Measurements from ENCODE around the gene TTC27. TPM values are rescaled to one million over a fixed set of nuclear protein-coding genes. Genes with fewer than 3 reads are reported as not detected.

TTC27 gene
- polyA plus RNA-seq, 1 donor (not counting 4 experiments of a cell fraction or from before 2014, with no cell fraction given): 28.7 TPM

GRCh38 chr2:32810909-32811495 is 183.2 kb downstream of the TTC27 start:
- H3K27me3 ChIP-seq (ENCODE audit: control insufficient read depth, extremely low read depth, insufficient read depth, low read length): no peaks in the 10 kb centered on the region
- no peak overlapping the region for H3K4me2 ChIP-seq (ENCODE audit: control insufficient read depth, extremely low read depth, insufficient read depth, low read depth, low read length)
- dilution Hi-C loops (cut with MboI; ENCODE audit: extremely low pct_ligation_motif_present, low sequenced_read_pairs): no loop called here
- H3K9me1 ChIP-seq (ENCODE audit: control insufficient read depth, extremely low read depth, insufficient read depth, low read length): no peaks in the 10 kb centered on the region
- H3K79me2 ChIP-seq (ENCODE audit: control insufficient read depth, insufficient read depth, low read length): no peaks in the 10 kb centered on the region
- H4K20me1 ChIP-seq (ENCODE audit: control insufficient read depth, extremely low read depth, insufficient read depth, low read length): no peaks in the 10 kb centered on the region
- DNase-seq (ENCODE audit: low read depth, low spot score) (no peak), FAIRE-seq (no peak)
- TF ChIP-seq EZH2 (IDR thresholded peaks at IDR 0.05; ENCODE audit: low read length): no peak
- no peak for TF ChIP-seq CTCF (optimal IDR thresholded peaks at IDR 0.05 in 1 of 3, IDR thresholded peaks at IDR 0.05 in 1 of 3, conservative IDR thresholded peaks at IDR 0.05 in 1 of 3; ENCODE audit: extremely low read depth in 1 of 3, insufficient read depth in 2 of 3, low read length in 3 of 3)
- no peaks in the 10 kb centered on the region for H3K9me3 ChIP-seq (ENCODE audit: control insufficient read depth, low read depth, low read length)
- peaks cover 6% of the 10 kb centered on the region for H3K4me1 ChIP-seq (ENCODE audit: control insufficient read depth, extremely low read depth, insufficient read depth, low read length)
- H2AFZ ChIP-seq (ENCODE audit: control insufficient read depth, low read length): no peak overlapping the region
- no peak overlapping the region for H3K4me3 ChIP-seq (ENCODE audit: control insufficient read depth in 2 of 3, extremely low read depth in 1 of 3, insufficient read depth in 2 of 3, low read depth in 1 of 3, low read length in 3 of 3)
- no peak overlapping the region for H3K9ac ChIP-seq (ENCODE audit: control insufficient read depth, extremely low read depth, insufficient read depth, low read length)
- H3K36me3 ChIP-seq (ENCODE audit: control insufficient read depth in 2 of 2, extremely low read depth in 1 of 2, insufficient read depth in 2 of 2, low read length in 2 of 2): no peaks in the 10 kb centered on the region
- H3K27ac ChIP-seq (ENCODE audit: control insufficient read depth, insufficient read depth, low read length): no peak overlapping the region

- Histone ChIP-seq H4K20me1 (ENCODE audit: control insufficient read depth, extremely low read depth, insufficient read depth, low read length) (no peaks in the 10 kb centered on the region), H3K79me2 (ENCODE audit: control insufficient read depth, insufficient read depth, low read length) (no peaks in the 10 kb centered on the region), H2AFZ (ENCODE audit: control insufficient read depth, low read length) (no peak overlapping the region), H3K9me1 (ENCODE audit: control insufficient read depth, extremely low read depth, insufficient read depth, low read length) (no peaks in the 10 kb centered on the region), H3K27me3 (ENCODE audit: control insufficient read depth, extremely low read depth, insufficient read depth, low read length) (no peaks in the 10 kb centered on the region), H3K9ac (ENCODE audit: control insufficient read depth, extremely low read depth, insufficient read depth, low read length) (no peak overlapping the region), H3K27ac (ENCODE audit: control insufficient read depth, insufficient read depth, low read length) (no peak overlapping the region), H3K4me2 (ENCODE audit: control insufficient read depth, extremely low read depth, insufficient read depth, low read depth, low read length) (no peak overlapping the region), H3K4me1 (ENCODE audit: control insufficient read depth, extremely low read depth, insufficient read depth, low read length) (peaks cover 3% of the 10 kb centered on the region), H3K36me3 (ENCODE audit: control insufficient read depth in 2 of 2, extremely low read depth in 1 of 2, insufficient read depth in 2 of 2, low read length in 2 of 2) (peaks cover 0 to 2% of the 10 kb centered on the region in 2 experiments), H3K4me3 (ENCODE audit: control insufficient read depth in 2 of 3, extremely low read depth in 1 of 3, insufficient read depth in 2 of 3, low read depth in 1 of 3, low read length in 3 of 3) (no peak overlapping the region), H3K9me3 (ENCODE audit: control insufficient read depth, low read depth, low read length) (no peaks in the 10 kb centered on the region)
- no peak for FAIRE-seq
- TF ChIP-seq EZH2 (IDR thresholded peaks at IDR 0.05; ENCODE audit: low read length): no peak
- dilution Hi-C loops (cut with MboI; ENCODE audit: extremely low pct_ligation_motif_present, low sequenced_read_pairs): no loop called here
- no peak for DNase-seq (ENCODE audit: low read depth, low spot score)
Observed at GRCh38 chr2:32811696-32812095, 183.8 kb downstream of the TTC27 start.

- no peaks in the 10 kb centered on the region for H3K79me2 ChIP-seq (ENCODE audit: control insufficient read depth, insufficient read depth, low read length)
- DNase-seq (ENCODE audit: low read depth, low spot score): no peak
- dilution Hi-C loops (cut with MboI; ENCODE audit: extremely low pct_ligation_motif_present, low sequenced_read_pairs): no loop called here
- H2AFZ ChIP-seq (ENCODE audit: control insufficient read depth, low read length): no peak overlapping the region
- no peak for TF ChIP-seq EZH2 (IDR thresholded peaks at IDR 0.05; ENCODE audit: low read length)
- TF ChIP-seq CTCF (optimal IDR thresholded peaks at IDR 0.05 in 1 of 3, IDR thresholded peaks at IDR 0.05 in 1 of 3, conservative IDR thresholded peaks at IDR 0.05 in 1 of 3; ENCODE audit: extremely low read depth in 1 of 3, insufficient read depth in 2 of 3, low read length in 3 of 3): no peak
- H3K4me1 ChIP-seq (ENCODE audit: control insufficient read depth, extremely low read depth, insufficient read depth, low read length): peaks cover 2% of the 10 kb centered on the region
- H3K27me3 ChIP-seq (ENCODE audit: control insufficient read depth, extremely low read depth, insufficient read depth, low read length): no peaks in the 10 kb centered on the region
- no peaks in the 10 kb centered on the region for H3K9me1 ChIP-seq (ENCODE audit: control insufficient read depth, extremely low read depth, insufficient read depth, low read length)
- H4K20me1 ChIP-seq (ENCODE audit: control insufficient read depth, extremely low read depth, insufficient read depth, low read length): no peaks in the 10 kb centered on the region
- peak overlapping the region; percentile 2 for H3K4me2 ChIP-seq (ENCODE audit: control insufficient read depth, extremely low read depth, insufficient read depth, low read depth, low read length)
- peaks cover 0 to 2% of the 10 kb centered on the region in 2 experiments for H3K36me3 ChIP-seq (ENCODE audit: control insufficient read depth in 2 of 2, extremely low read depth in 1 of 2, insufficient read depth in 2 of 2, low read length in 2 of 2)
- no peak overlapping the region for H3K9ac ChIP-seq (ENCODE audit: control insufficient read depth, extremely low read depth, insufficient read depth, low read length)
- no peak overlapping the region for H3K4me3 ChIP-seq (ENCODE audit: control insufficient read depth in 2 of 3, extremely low read depth in 1 of 3, insufficient read depth in 2 of 3, low read depth in 1 of 3, low read length in 3 of 3)
- no peaks in the 10 kb centered on the region for H3K9me3 ChIP-seq (ENCODE audit: control insufficient read depth, low read depth, low read length)
- no peak overlapping the region for H3K27ac ChIP-seq (ENCODE audit: control insufficient read depth, insufficient read depth, low read length)
- FAIRE-seq: no peak
Observed at GRCh38 chr2:32812316-32812715, 184.5 kb downstream of the TTC27 start.

All from keratinocyte (primary cell).